Loucy (cell line): Measurements from ENCODE around the gene FAF1.

Experiments
- H2AFZ ChIP-seq: fragments of 200-600 bp; sonication (generic); 2 replicates; pipeline ENCODE4 v1.6.0; 2016; ENCODE audit warnings: antibody characterized with exemption, mild to moderate bottlenecking, low read length, moderate library complexity
- H3F3A ChIP-seq: fragments of 200-600 bp; 2 replicates; pipeline ENCODE4 v1.6.0; 2016; ENCODE audit warnings: antibody characterized with exemption, low read depth, mild to moderate bottlenecking
- H3K27me3 ChIP-seq: fragments of 200-600 bp; sonication (generic); 2 replicates; pipeline ENCODE4 v1.6.1; 2014; ENCODE audit warnings: low read length, mild to moderate bottlenecking; ENCODE audit not compliant: insufficient read depth, poor library complexity, severe bottlenecking
- H3K36me3 ChIP-seq: fragments of 200-600 bp; sonication (generic); 2 replicates; pipeline ENCODE4 v1.6.1; 2016; ENCODE audit warnings: low read length; ENCODE audit not compliant: insufficient read depth
- H3K4me1 ChIP-seq: fragments of 200-600 bp; sonication (generic); 2 replicates; pipeline ENCODE4 v1.5.1; 2014; ENCODE audit warnings: low read length, mild to moderate bottlenecking; ENCODE audit not compliant: insufficient read depth, poor library complexity, severe bottlenecking
- H3K4me2 ChIP-seq: fragments of 200-600 bp; sonication (generic); 2 replicates; pipeline ENCODE4 v1.6.0; 2014; ENCODE audit warnings: antibody characterized with exemption, low read length, low read depth, mild to moderate bottlenecking; ENCODE audit not compliant: poor library complexity, severe bottlenecking
- H3K4me3 ChIP-seq: fragments of 200-600 bp; sonication (generic); 2 replicates; pipeline ENCODE4 v1.5.1; 2014; ENCODE audit warnings: low read length, mild to moderate bottlenecking, mixed read lengths; ENCODE audit not compliant: poor library complexity, severe bottlenecking
- H3K79me2 ChIP-seq: fragments of 200-600 bp; sonication (generic); 2 replicates; pipeline ENCODE4 v1.6.1; 2014; ENCODE audit warnings: low read length; ENCODE audit not compliant: insufficient read depth
- H3K9ac ChIP-seq: fragments of 200-600 bp; sonication (generic); 2 replicates; pipeline ENCODE4 v1.6.0; 2014; ENCODE audit warnings: mild to moderate bottlenecking, low read depth, low read length, moderate library complexity; ENCODE audit not compliant: poor library complexity, severe bottlenecking
- H3K9me2 ChIP-seq: fragments of 200-600 bp; sonication (generic); replicated peaks from 2 replicates; pipeline ENCODE4 v1.6.1; 2016; ENCODE audit warnings: low read depth, low read length, mixed read lengths
- H3K9me3 ChIP-seq: fragments of 200-600 bp; sonication (generic); 2 replicates; pipeline ENCODE4 v1.6.1; 2014; ENCODE audit warnings: mild to moderate bottlenecking, antibody characterized with exemption, low read length, low read depth; ENCODE audit not compliant: insufficient read depth
- H4K20me1 ChIP-seq: fragments of 200-600 bp; sonication (generic); 2 replicates; pipeline ENCODE4 v1.6.0; 2014; ENCODE audit warnings: antibody characterized with exemption, low read length, mild to moderate bottlenecking; ENCODE audit not compliant: insufficient read depth, poor library complexity, severe bottlenecking
- CTCF ChIP-seq: fragments of 200-600 bp; sonication (generic); conservative IDR thresholded peaks from 2 replicates; pipeline ENCODE4 v1.5.1; 2014; ENCODE audit warnings: mild to moderate bottlenecking, antibody characterized with exemption, low read length
- EZH2phosphoT487 ChIP-seq: fragments of 200-600 bp; IDR thresholded peaks from 2 replicates; pipeline ENCODE4 v1.6.1; 2018; ENCODE audit warnings: antibody characterized with exemption, mild to moderate bottlenecking, moderate library complexity, borderline replicate concordance

FAF1 gene

GRCh38 chr1:50859657-50860056 is 100.4 kb downstream of the FAF1 start:
- no peak for TF ChIP-seq EZH2phosphoT487
- TF ChIP-seq CTCF: no peak
- peaks cover 65% of the 10 kb centered on the region for H3K79me2 ChIP-seq

GRCh38 chr1:50858761-50859160 is 101.3 kb downstream of the FAF1 start:
- H3K36me3 ChIP-seq: peaks cover 13% of the 10 kb centered on the region; the same call in 1 of the 2 replicates
- H3F3A ChIP-seq: no peaks in the 10 kb centered on the region; the same call in 1 of the 2 replicates
- peaks cover 70% of the 10 kb centered on the region for H3K79me2 ChIP-seq
- no peak overlapping the region for H3K4me3 ChIP-seq
- no peak overlapping the region for H2AFZ ChIP-seq
- no peaks in the 10 kb centered on the region for H3K27me3 ChIP-seq
- no peak overlapping the region for H3K9ac ChIP-seq
- H3K4me1 ChIP-seq: peaks cover 3% of the 10 kb centered on the region
- no peak overlapping the region for H3K4me2 ChIP-seq
- H3K9me2 ChIP-seq: no peaks in the 10 kb centered on the region
- TF ChIP-seq CTCF (no peak), EZH2phosphoT487 (no peak)
- peaks cover 21% of the 10 kb centered on the region for H3K9me3 ChIP-seq
- peaks cover 5% of the 10 kb centered on the region for H4K20me1 ChIP-seq

More at GRCh38 chr1:50859657-50860056, 100.4 kb downstream of the FAF1 start:
- H3K36me3 ChIP-seq: peaks cover 13% of the 10 kb centered on the region; the same call in 1 of the 2 replicates
- no peaks in the 10 kb centered on the region; the same call in 1 of the 2 replicates for H3F3A ChIP-seq
- no peak overlapping the region for H2AFZ ChIP-seq
- H3K9ac ChIP-seq: no peak overlapping the region
- H3K4me1 ChIP-seq: no peaks in the 10 kb centered on the region
- H3K4me2 ChIP-seq: no peak overlapping the region
- no peak overlapping the region for H3K4me3 ChIP-seq
- peaks cover 5% of the 10 kb centered on the region for H4K20me1 ChIP-seq
- H3K9me3 ChIP-seq: peaks cover 21% of the 10 kb centered on the region
- no peaks in the 10 kb centered on the region for H3K9me2 ChIP-seq
- no peaks in the 10 kb centered on the region for H3K27me3 ChIP-seq

- Histone ChIP-seq H3K9me2 (no peaks in the 10 kb centered on the region), H3K36me3 (peaks cover 13% of the 10 kb centered on the region; the same call in 1 of the 2 replicates), H3K4me2 (no peak overlapping the region), H3K79me2 (peaks cover 61% of the 10 kb centered on the region), H3K9ac (no peak overlapping the region), H3K4me1 (peaks cover 13% of the 10 kb centered on the region), H4K20me1 (peaks cover 5% of the 10 kb centered on the region), H3K9me3 (peaks cover 21% of the 10 kb centered on the region), H3K4me3 (no peak overlapping the region), H2AFZ (no peak overlapping the region), H3K27me3 (no peaks in the 10 kb centered on the region), H3F3A (no peaks in the 10 kb centered on the region; the same call in 1 of the 2 replicates)
- no peak for TF ChIP-seq CTCF
- no peak for TF ChIP-seq EZH2phosphoT487
These were observed 102.4 kb downstream of the FAF1 start for GRCh38 chr1:50857702-50858101.
